Articular chondrocyte of knee joint (primary cell): Measurements from ENCODE around the gene TRAM2. TPM values are rescaled to one million over a fixed set of nuclear protein-coding genes. Genes with fewer than 3 reads are reported as not detected.

ENCODE experiments used
- total RNA-seq: library from RNA; depleted of rRNA; stranded (reverse); fragments of >200 nt; gene quantifications from 2 replicates; pipeline ENCODE4 v1.2.3, GENCODE V29; 2012

The TRAM2 gene
- total RNA-seq: 215 and 261 TPM in 2 replicates

GRCh38 chr6:52577022-52577777 lies at the start of gene TRAM2:
TSS of gene TRAM2 (minus strand) at chr6:52577060. CDS start at chr6:52576915, 145 bp downstream.

Other genes starting within 250 kb of the TRAM2 start
- 5.4 and 5.6 TPM in 2 replicates for gene PAQR8, start 214.9 kb downstream of the TRAM2 start, total RNA-seq
- gene EFHC1, start 156.7 kb downstream of the TRAM2 start, total RNA-seq: 32.3 and 34.4 TPM in 2 replicates
- 36.3 and 42.8 TPM in 2 replicates for gene TMEM14A, start 94.1 kb upstream of the TRAM2 start, total RNA-seq
- not detected in 2 replicates for gene GSTA2, start 186.4 kb upstream of the TRAM2 start, total RNA-seq
- gene GSTA1, start 226.8 kb upstream of the TRAM2 start, total RNA-seq: 0.26 TPM in 1 of 2 replicates, not detected in the other